Measurements from ENCODE around the gene BID. TPM values are rescaled to one million over a fixed set of nuclear protein-coding genes. Genes with fewer than 3 reads are reported as not detected.

Gene BID
- total RNA-seq, 1 donor from 2014 or later = 10.4 TPM

GRCh38 chr22:17779286-17780115 lies 5.2 kb upstream of the BID start:
- H3K4me1 ChIP-seq (ENCODE audit: control insufficient read depth in 3 of 3, insufficient read depth in 3 of 3, low read length in 3 of 3) = peaks cover 0 to 12% (median 2%) of the 10 kb centered on the region in 3 donors
- H3K4me3 ChIP-seq (ENCODE audit: low read length in 3 of 3) = no peak overlapping the region
- H3K27me3 ChIP-seq (ENCODE audit: control insufficient read depth in 3 of 3, insufficient read depth in 3 of 3, low read length in 3 of 3) = no peaks in the 10 kb centered on the region
- H3K27ac ChIP-seq (ENCODE audit: low read depth, low read length) = no peak overlapping the region
- no peaks in the 10 kb centered on the region for H3K36me3 ChIP-seq (ENCODE audit: control insufficient read depth in 3 of 3, insufficient read depth in 3 of 3, low read length in 3 of 3)
- no peak overlapping the region for H3K9ac ChIP-seq (ENCODE audit: low read depth in 1 of 3, low read length in 3 of 3)
- no peaks in the 10 kb centered on the region for H3K9me3 ChIP-seq (ENCODE audit: control insufficient read depth in 3 of 3, low read length in 3 of 3)

GRCh38 chr22:17778412-17778976 lies 4.2 kb upstream of the BID start:
- no peaks in the 10 kb centered on the region for H3K36me3 ChIP-seq (ENCODE audit: control insufficient read depth in 3 of 3, insufficient read depth in 3 of 3, low read length in 3 of 3)
- H3K9ac ChIP-seq (ENCODE audit: low read depth in 1 of 3, low read length in 3 of 3) = no peak overlapping the region
- H3K27me3 ChIP-seq (ENCODE audit: control insufficient read depth in 3 of 3, insufficient read depth in 3 of 3, low read length in 3 of 3) = no peaks in the 10 kb centered on the region
- peaks cover 2 to 14% (median 4%) of the 10 kb centered on the region in 3 donors for H3K4me1 ChIP-seq (ENCODE audit: control insufficient read depth in 3 of 3, insufficient read depth in 3 of 3, low read length in 3 of 3)
- H3K4me3 ChIP-seq (ENCODE audit: low read length in 3 of 3) = no peak overlapping the region
- H3K27ac ChIP-seq (ENCODE audit: low read depth, low read length) = no peak overlapping the region
- H3K9me3 ChIP-seq (ENCODE audit: control insufficient read depth in 3 of 3, low read length in 3 of 3) = no peaks in the 10 kb centered on the region

- H3K9ac ChIP-seq (ENCODE audit: low read depth in 1 of 3, low read length in 3 of 3) = peak overlapping the region in 1 of 3 donors; percentile 23
- H3K36me3 ChIP-seq (ENCODE audit: control insufficient read depth in 3 of 3, insufficient read depth in 3 of 3, low read length in 3 of 3) = no peaks in the 10 kb centered on the region
- H3K4me3 ChIP-seq (ENCODE audit: low read length in 3 of 3) = peak overlapping the region in 1 of 3 donors; percentile 54
- peaks cover 7 to 22% (median 12%) of the 10 kb centered on the region in 3 donors for H3K4me1 ChIP-seq (ENCODE audit: control insufficient read depth in 3 of 3, insufficient read depth in 3 of 3, low read length in 3 of 3)
- H3K27me3 ChIP-seq (ENCODE audit: control insufficient read depth in 3 of 3, insufficient read depth in 3 of 3, low read length in 3 of 3) = peaks cover 0 to 5% (median 0%) of the 10 kb centered on the region in 3 donors
- H3K9me3 ChIP-seq (ENCODE audit: control insufficient read depth in 3 of 3, low read length in 3 of 3) = no peaks in the 10 kb centered on the region
- H3K27ac ChIP-seq (ENCODE audit: low read depth, low read length) = no peak overlapping the region
These were observed 3.4 kb upstream of the BID start for GRCh38 chr22:17777717-17778044.

- Histone ChIP-seq H3K36me3 (ENCODE audit: control insufficient read depth in 3 of 3, insufficient read depth in 3 of 3, low read length in 3 of 3) (no peaks in the 10 kb centered on the region), H3K4me1 (ENCODE audit: control insufficient read depth in 3 of 3, insufficient read depth in 3 of 3, low read length in 3 of 3) (peaks cover 7 to 27% (median 17%) of the 10 kb centered on the region in 3 donors), H3K27ac (ENCODE audit: low read depth, low read length) (peak overlapping the region; percentile 44), H3K4me3 (ENCODE audit: low read length in 3 of 3) (peak overlapping the region in 2 of 3 donors; percentile 45 to 54), H3K9ac (ENCODE audit: low read depth in 1 of 3, low read length in 3 of 3) (peak overlapping the region in 1 of 3 donors; percentile 23), H3K9me3 (ENCODE audit: control insufficient read depth in 3 of 3, low read length in 3 of 3) (no peaks in the 10 kb centered on the region), H3K27me3 (ENCODE audit: control insufficient read depth in 3 of 3, insufficient read depth in 3 of 3, low read length in 3 of 3) (peaks cover 0 to 6% (median 0%) of the 10 kb centered on the region in 3 donors)
These were observed 2.9 kb upstream of the BID start for GRCh38 chr22:17777005-17777716.

- H3K27ac ChIP-seq (ENCODE audit: low read depth, low read length) = no peak overlapping the region
- H3K9ac ChIP-seq (ENCODE audit: low read depth in 1 of 3, low read length in 3 of 3) = no peak overlapping the region
- peaks cover 7 to 22% (median 21%) of the 10 kb centered on the region in 3 donors for H3K4me1 ChIP-seq (ENCODE audit: control insufficient read depth in 3 of 3, insufficient read depth in 3 of 3, low read length in 3 of 3)
- H3K4me3 ChIP-seq (ENCODE audit: low read length in 3 of 3) = no peak overlapping the region
- peaks cover 0 to 8% (median 0%) of the 10 kb centered on the region in 3 donors for H3K27me3 ChIP-seq (ENCODE audit: control insufficient read depth in 3 of 3, insufficient read depth in 3 of 3, low read length in 3 of 3)
- H3K9me3 ChIP-seq (ENCODE audit: control insufficient read depth in 3 of 3, low read length in 3 of 3) = no peaks in the 10 kb centered on the region
- H3K36me3 ChIP-seq (ENCODE audit: control insufficient read depth in 3 of 3, insufficient read depth in 3 of 3, low read length in 3 of 3) = no peaks in the 10 kb centered on the region
These were observed 1.7 kb upstream of the BID start for GRCh38 chr22:17775781-17776465.

- Histone ChIP-seq H3K27me3 (ENCODE audit: control insufficient read depth in 3 of 3, insufficient read depth in 3 of 3, low read length in 3 of 3) (peaks cover 0 to 8% (median 0%) of the 10 kb centered on the region in 3 donors), H3K9me3 (ENCODE audit: control insufficient read depth in 3 of 3, low read length in 3 of 3) (no peaks in the 10 kb centered on the region), H3K4me3 (ENCODE audit: low read length in 3 of 3) (peak overlapping the region in 1 of 3 donors; percentile 63), H3K4me1 (ENCODE audit: control insufficient read depth in 3 of 3, insufficient read depth in 3 of 3, low read length in 3 of 3) (peaks cover 7 to 28% (median 27%) of the 10 kb centered on the region in 3 donors), H3K36me3 (ENCODE audit: control insufficient read depth in 3 of 3, insufficient read depth in 3 of 3, low read length in 3 of 3) (no peaks in the 10 kb centered on the region), H3K9ac (ENCODE audit: low read depth in 1 of 3, low read length in 3 of 3) (no peak overlapping the region), H3K27ac (ENCODE audit: low read depth, low read length) (no peak overlapping the region)
These were observed 837 bp upstream of the BID start for GRCh38 chr22:17774926-17775685.

GRCh38 chr22:17773606-17774205 lies 563 bp downstream of the BID start:
- Histone ChIP-seq H3K27ac (ENCODE audit: low read depth, low read length) (no peak overlapping the region), H3K4me1 (ENCODE audit: control insufficient read depth in 3 of 3, insufficient read depth in 3 of 3, low read length in 3 of 3) (peaks cover 14 to 38% (median 31%) of the 10 kb centered on the region in 3 donors), H3K9me3 (ENCODE audit: control insufficient read depth in 3 of 3, low read length in 3 of 3) (no peaks in the 10 kb centered on the region), H3K27me3 (ENCODE audit: control insufficient read depth in 3 of 3, insufficient read depth in 3 of 3, low read length in 3 of 3) (peaks cover 0 to 8% (median 0%) of the 10 kb centered on the region in 3 donors), H3K36me3 (ENCODE audit: control insufficient read depth in 3 of 3, insufficient read depth in 3 of 3, low read length in 3 of 3) (no peaks in the 10 kb centered on the region), H3K4me3 (ENCODE audit: low read length in 3 of 3) (peak overlapping the region; percentile 63 to 66 (median 63)), H3K9ac (ENCODE audit: low read depth in 1 of 3, low read length in 3 of 3) (peak overlapping the region in 2 of 3 donors; percentile 38 to 73)

- Histone ChIP-seq H3K36me3 (ENCODE audit: control insufficient read depth in 3 of 3, insufficient read depth in 3 of 3, low read length in 3 of 3) (no peaks in the 10 kb centered on the region), H3K9me3 (ENCODE audit: control insufficient read depth in 3 of 3, low read length in 3 of 3) (no peaks in the 10 kb centered on the region), H3K4me1 (ENCODE audit: control insufficient read depth in 3 of 3, insufficient read depth in 3 of 3, low read length in 3 of 3) (peaks cover 14 to 38% (median 31%) of the 10 kb centered on the region in 3 donors), H3K4me3 (ENCODE audit: low read length in 3 of 3) (peak overlapping the region; percentile 63 to 66 (median 63)), H3K27me3 (ENCODE audit: control insufficient read depth in 3 of 3, insufficient read depth in 3 of 3, low read length in 3 of 3) (peaks cover 0 to 8% (median 0%) of the 10 kb centered on the region in 3 donors), H3K27ac (ENCODE audit: low read depth, low read length) (no peak overlapping the region), H3K9ac (ENCODE audit: low read depth in 1 of 3, low read length in 3 of 3) (peak overlapping the region in 1 of 3 donors; percentile 73)
These were observed 1.2 kb downstream of the BID start for GRCh38 chr22:17772958-17773605.

Data from skeletal muscle tissue (tissue), 4 donors.